Progenitor cell of endocrine pancreas (in vitro differentiated cells): ENCODE results near the gene URB2. TPM values are rescaled to one million over a fixed set of nuclear protein-coding genes. Genes with fewer than 3 reads are reported as not detected.
A peak's percentile ranks its signal among the peaks of the same experiment; 100 is the strongest.

Experiments
- DNase-seq: peaks from one replicate; pipeline ENCODE4 v3.0.0; 2021; ENCODE audit warnings: low spot score; ENCODE audit not compliant: unreplicated experiment
- H3K27ac Mint-ChIP-seq: 2 replicates; pipeline ENCODE4 v1.8.0; 2021; ENCODE audit warnings: mild to moderate bottlenecking, moderate library complexity, mixed read lengths
- H3K27me3 Mint-ChIP-seq: 2 replicates; pipeline ENCODE4 v1.8.0; 2021; ENCODE audit warnings: mixed read lengths
- H3K36me3 Mint-ChIP-seq: 2 replicates; pipeline ENCODE4 v1.8.0; 2022; ENCODE audit warnings: mixed read lengths; ENCODE audit not compliant: insufficient read depth
- H3K4me1 Mint-ChIP-seq: 2 replicates; pipeline ENCODE4 v1.8.0; 2021; ENCODE audit warnings: low read depth, mixed read lengths
- H3K4me3 Mint-ChIP-seq: 2 replicates; pipeline ENCODE4 v1.8.0; 2021; ENCODE audit warnings: low read depth, mild to moderate bottlenecking, moderate library complexity, mixed read lengths
- H3K9me3 Mint-ChIP-seq: 2 replicates; pipeline ENCODE4 v1.8.0; 2021; ENCODE audit warnings: low read depth, mixed read lengths
- CTCF ChIP-seq: fragments of 200-600 bp; sonication (generic); IDR thresholded peaks from one replicate; pipeline ENCODE4 v1.5.0; 2021; ENCODE audit warnings: antibody characterized with exemption, mild to moderate bottlenecking; ENCODE audit not compliant: unreplicated experiment
- long read RNA-seq: library from polyadenylated mRNA; unstranded; transcript quantifications from one replicate; pipeline ENCODE4 v2.0.0, GENCODE V29; 2020
- total RNA-seq: library from RNA; stranded (reverse); gene quantifications from 2 replicates; pipeline ENCODE4 v1.2.1, GENCODE V29; 2021

The URB2 gene
- 16.2 and 16.5 TPM in 2 replicates for total RNA-seq
- long read RNA-seq, full-length matches to known transcripts = 1 of 16 reads
- long read RNA-seq, partial matches to known transcripts = 13 of 16 reads
- long read RNA-seq, other reads (novel, unspliced or antisense) = 2 of 16 reads

DNA sequence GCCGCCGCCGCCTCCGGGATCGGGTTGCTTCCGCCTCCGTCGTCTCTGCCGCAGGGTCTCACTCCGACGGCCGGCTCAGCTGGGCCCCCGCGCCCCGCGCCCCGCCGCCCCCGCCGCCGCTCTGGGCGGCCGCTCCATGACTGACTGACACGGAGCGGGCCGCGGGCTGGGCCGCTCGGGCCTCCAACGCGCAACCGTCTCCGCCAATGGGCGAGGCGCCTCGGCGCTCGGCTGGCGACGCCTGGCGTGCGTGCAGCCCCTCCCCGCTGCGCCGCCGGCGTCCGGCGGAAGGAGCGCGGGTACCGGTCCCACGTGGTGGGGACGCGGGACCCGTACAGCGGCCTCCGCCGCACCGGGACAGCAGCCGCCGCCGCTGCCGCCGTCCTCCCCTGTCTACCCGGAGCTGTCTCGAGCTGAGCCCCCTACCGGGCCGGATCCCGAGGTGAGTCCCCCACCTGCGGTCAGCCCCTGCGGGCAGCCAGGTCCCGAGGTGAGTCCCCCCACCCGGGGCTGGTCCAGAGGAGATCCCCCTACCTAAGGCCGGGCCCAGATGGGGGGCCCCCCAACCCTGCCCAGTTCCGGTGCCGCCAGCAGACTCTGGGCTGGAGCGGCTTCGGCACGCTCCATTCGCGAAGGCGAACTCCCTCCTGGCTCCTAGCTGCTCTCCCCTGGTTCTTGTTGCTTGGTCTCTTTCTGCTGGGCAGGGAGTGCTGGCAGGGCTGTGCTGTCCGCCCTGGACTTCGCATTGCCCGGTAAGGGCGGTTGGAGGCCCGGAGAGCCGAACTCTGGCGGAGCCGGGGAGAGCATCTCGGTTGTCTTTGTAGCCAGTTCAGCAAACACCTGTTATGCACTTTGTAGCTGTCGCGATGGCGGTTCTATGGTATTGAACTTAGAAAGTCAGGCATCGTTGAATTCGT is at the start of gene URB2, which contains the start of gene TAF5L:
URB2 (plus strand) TSS at position 333 of the 917 bp plus-strand sequence. CDS start 1,387 bp downstream, outside the sequence.
TAF5L (minus strand) TSS at position 208 of the 917 bp plus-strand sequence. CDS start 11,640 bp downstream, outside the sequence.
- peak within 1 kb of the TSS; percentile 97 for H3K27ac Mint-ChIP-seq
- peak; percentile 84 for DNase-seq
- peak within 1 kb of the TSS; percentile 94 for H3K4me3 Mint-ChIP-seq
- no peaks in the 10 kb centered on the region for H3K27me3 Mint-ChIP-seq
- H3K4me1 Mint-ChIP-seq = peaks cover 25% of the 10 kb centered on the region
- peaks cover 4% of the 10 kb centered on the region for H3K36me3 Mint-ChIP-seq
- no peak for TF ChIP-seq CTCF
- no peaks in the 10 kb centered on the region for H3K9me3 Mint-ChIP-seq

DNA sequence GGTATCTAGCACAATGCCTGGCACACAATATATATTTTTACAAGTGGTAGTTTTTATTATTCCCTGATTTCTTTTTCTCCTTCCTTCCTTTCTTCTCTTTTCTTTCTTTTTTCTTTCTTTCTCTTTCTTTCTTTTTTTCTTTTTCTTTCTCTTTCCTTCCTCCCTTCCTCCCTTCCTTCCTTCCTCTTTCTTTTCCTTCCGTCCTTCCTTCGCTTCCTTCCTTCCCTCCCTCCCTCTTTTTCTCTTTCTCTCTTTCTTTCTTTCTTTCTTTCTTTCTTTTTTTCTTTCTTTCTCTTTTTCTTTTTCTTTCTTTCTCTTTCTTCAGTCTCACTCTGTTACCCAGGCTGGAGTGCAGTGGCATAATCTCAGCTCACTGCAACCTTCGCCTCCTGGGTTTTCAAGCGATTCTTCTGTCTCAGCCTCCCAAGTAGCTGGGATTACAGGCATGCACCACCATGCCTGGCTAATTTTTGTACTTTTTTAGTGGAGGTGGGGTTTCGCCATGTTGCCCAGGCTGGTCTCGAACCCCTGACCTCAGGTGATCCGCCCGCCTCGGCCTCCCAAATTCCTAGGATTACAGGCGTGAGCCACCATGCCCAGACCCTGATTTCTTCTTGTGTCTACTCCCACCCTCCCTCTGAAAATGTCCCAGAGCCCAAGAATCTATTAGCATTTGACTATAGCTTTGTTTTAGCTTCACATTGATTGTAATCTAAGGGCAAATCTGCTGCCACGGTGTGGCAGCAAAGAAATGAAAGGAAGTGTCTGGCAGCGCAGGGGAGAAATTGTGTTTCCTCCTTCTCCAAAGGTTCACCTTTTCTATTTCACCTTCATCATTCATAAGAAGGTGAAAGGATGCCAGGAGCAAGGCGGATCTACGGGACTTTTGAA is 47.6 kb upstream of the URB2 start:
- Mint-ChIP-seq H3K4me3 (no peak overlapping the region), H3K9me3 (no peaks in the 10 kb centered on the region), H3K27ac (no peak overlapping the region), H3K27me3 (no peaks in the 10 kb centered on the region), H3K4me1 (peaks cover 3% of the 10 kb centered on the region), H3K36me3 (no peaks in the 10 kb centered on the region)
- no peak for DNase-seq
- no peak for TF ChIP-seq CTCF

GRCh38 chr1:229579059-229579673 is 46.9 kb upstream of the URB2 start:
- peaks cover 3% of the 10 kb centered on the region for H3K4me1 Mint-ChIP-seq
- no peak overlapping the region for H3K4me3 Mint-ChIP-seq
- H3K36me3 Mint-ChIP-seq = no peaks in the 10 kb centered on the region
- H3K27ac Mint-ChIP-seq = no peak overlapping the region
- no peak for TF ChIP-seq CTCF
- H3K27me3 Mint-ChIP-seq = no peaks in the 10 kb centered on the region
- DNase-seq = no peak
- no peaks in the 10 kb centered on the region for H3K9me3 Mint-ChIP-seq

GRCh38 chr1:229581485-229581884 is 44.6 kb upstream of the URB2 start:
- no peak overlapping the region for H3K27ac Mint-ChIP-seq
- no peak overlapping the region for H3K4me3 Mint-ChIP-seq
- H3K4me1 Mint-ChIP-seq = peaks cover 3% of the 10 kb centered on the region
- H3K27me3 Mint-ChIP-seq = no peaks in the 10 kb centered on the region
- no peaks in the 10 kb centered on the region for H3K9me3 Mint-ChIP-seq
- DNase-seq = no peak
- H3K36me3 Mint-ChIP-seq = no peaks in the 10 kb centered on the region
- TF ChIP-seq CTCF = no peak
